Erythroblast (primary cell): ENCODE measurements around the gene SSBP3.
"Not testable (repeated sequence)": the region's sequence is repeated elsewhere in the genome, so short reads cannot be mapped to it uniquely, and the experiment has no call there.

Source experiments
- GATA1 ChIP-seq: IDR thresholded peaks from 2 replicates; pipeline ENCODE4 v1.6.1; 2011; ENCODE audit warnings: low read depth, mild to moderate bottlenecking, control low read depth, low read length, moderate library complexity
- POLR2A ChIP-seq: IDR thresholded peaks from 2 replicates; pipeline ENCODE4 v1.6.1; 2011; ENCODE audit warnings: mild to moderate bottlenecking, low read length

- not testable (repeated sequence) for TF ChIP-seq POLR2A, GATA1
These were observed 198.3 kb downstream of the SSBP3 start for GRCh38 chr1:54207896-54208295.
